ENCODE results near the gene CDH22. TPM values are rescaled to one million over a fixed set of nuclear protein-coding genes. Genes with fewer than 3 reads are reported as not detected.

Gene CDH22
- total RNA-seq, 2 experiments from 2014 or later: not detected

DNA sequence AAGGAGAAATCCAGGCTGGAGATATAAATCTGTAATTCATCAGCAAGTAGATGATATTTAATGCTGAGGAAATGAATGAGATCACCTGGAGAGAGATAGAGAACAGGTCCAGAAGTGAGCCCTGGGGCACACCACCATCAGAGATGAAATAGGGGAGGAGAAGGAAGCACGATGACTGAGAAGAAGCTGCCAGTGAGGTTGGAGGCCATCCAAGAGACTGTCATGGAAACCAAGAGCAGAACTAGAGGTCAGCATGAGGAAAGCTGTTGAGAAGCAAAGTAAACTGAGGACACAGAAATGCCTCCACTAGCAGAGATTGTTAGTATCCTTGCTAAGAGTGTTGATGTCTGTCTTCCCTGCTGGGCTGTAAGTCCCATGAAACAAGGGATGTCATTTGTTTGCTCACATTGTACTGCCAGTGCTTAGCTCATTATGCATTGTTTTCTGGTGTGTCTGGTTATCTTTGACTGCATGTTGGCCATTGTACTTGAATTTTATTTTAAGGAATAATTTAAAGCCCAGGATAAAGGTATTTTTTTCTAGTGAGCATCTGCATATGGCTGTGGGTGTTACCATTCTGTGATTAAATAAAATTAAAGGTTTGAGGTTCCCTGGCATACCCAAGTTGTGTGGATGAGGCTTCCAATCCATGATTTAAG lies 35.8 kb downstream of the CDH22 start:
- Mint-ChIP-seq H3K4me1 (no peaks in the 10 kb centered on the region), H3K27ac (no peak overlapping the region), H3K4me3 (no peak overlapping the region), H3K36me3 (no peaks in the 10 kb centered on the region), H3K9me3 (ENCODE audit: low read depth) (no peaks in the 10 kb centered on the region), H3K27me3 (peaks cover 65% of the 10 kb centered on the region)
- CTCF ChIA-PET: no interaction called here
- DNase-seq (no peak), ATAC-seq (no peak)

DNA sequence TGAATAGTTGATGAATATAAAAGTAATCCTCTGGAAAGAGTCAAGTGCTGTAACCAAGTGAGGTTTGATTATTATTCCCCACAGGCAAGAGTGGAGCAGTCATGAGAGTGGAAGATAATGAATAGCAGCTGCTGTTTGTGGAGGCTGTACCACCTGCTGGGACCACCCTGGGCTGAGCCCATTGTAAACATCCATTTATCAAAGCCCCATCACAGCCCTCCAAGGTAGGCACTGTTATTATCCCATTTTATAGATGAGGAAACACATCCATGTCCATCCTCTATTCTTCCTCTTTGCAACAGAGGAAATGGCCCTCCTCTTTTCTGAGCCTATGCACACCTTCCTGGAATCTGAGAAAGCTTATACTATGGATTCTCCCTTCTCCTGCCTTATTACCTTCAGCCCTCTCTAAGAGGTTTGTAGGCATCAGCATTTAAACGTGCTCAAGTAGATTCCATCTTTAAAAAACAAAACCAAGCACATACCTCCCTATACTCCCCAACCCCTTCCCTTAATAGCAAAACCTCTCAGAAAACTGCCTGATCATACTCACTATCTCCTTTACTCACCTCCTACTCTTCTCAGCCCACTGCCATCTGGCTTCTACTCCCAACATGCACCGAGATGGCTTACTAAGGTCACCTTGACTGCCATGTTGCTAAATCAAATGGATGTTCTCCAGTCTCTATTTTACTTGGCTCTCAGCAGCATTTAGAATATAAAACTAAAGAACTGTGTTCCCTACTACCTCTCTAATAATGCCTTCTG lies 37.1 kb downstream of the CDH22 start:
- peaks cover 59% of the 10 kb centered on the region for H3K27me3 Mint-ChIP-seq
- no peak overlapping the region for H3K4me3 Mint-ChIP-seq
- ATAC-seq (no peak), DNase-seq (no peak)
- no peaks in the 10 kb centered on the region for H3K4me1 Mint-ChIP-seq
- CTCF ChIA-PET: no interaction called here
- H3K36me3 Mint-ChIP-seq: no peaks in the 10 kb centered on the region
- H3K27ac Mint-ChIP-seq: no peak overlapping the region
- no peaks in the 10 kb centered on the region for H3K9me3 Mint-ChIP-seq (ENCODE audit: low read depth)

DNA sequence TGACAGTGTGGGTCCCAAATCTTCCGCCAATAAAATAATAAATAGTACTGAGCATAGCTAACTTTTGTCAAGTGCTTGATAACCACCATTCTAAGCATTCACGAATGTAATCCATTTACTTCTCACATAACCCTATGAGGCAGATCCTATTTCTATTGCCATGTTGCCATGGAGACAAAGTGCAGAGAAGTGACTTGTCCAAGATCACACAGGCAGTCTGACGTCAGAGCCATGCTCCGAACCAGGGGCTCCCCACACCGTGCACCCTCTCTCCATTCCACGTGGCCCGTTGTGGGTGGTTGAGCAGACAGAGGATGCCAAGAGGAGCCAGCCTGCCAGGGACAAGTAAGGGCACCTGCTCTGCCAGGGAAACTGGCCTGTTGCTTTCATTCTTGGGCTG lies 38.9 kb downstream of the CDH22 start:
- ATAC-seq (no peak), DNase-seq (no peak)
- no peaks in the 10 kb centered on the region for H3K4me1 Mint-ChIP-seq
- H3K27me3 Mint-ChIP-seq: peaks cover 49% of the 10 kb centered on the region
- no peak overlapping the region for H3K4me3 Mint-ChIP-seq
- H3K36me3 Mint-ChIP-seq: no peaks in the 10 kb centered on the region
- no peak overlapping the region for H3K27ac Mint-ChIP-seq
- H3K9me3 Mint-ChIP-seq (ENCODE audit: low read depth): no peaks in the 10 kb centered on the region
- CTCF ChIA-PET: no interaction called here

GRCh38 chr20:46268662-46269061 lies 39.6 kb downstream of the CDH22 start:
- H3K27ac Mint-ChIP-seq: no peak overlapping the region

GRCh38 chr20:46268131-46268614 lies 40.1 kb downstream of the CDH22 start:
- CTCF ChIA-PET: no interaction called here
- ATAC-seq: no peak
- Mint-ChIP-seq H3K4me1 (no peaks in the 10 kb centered on the region), H3K27ac (no peak overlapping the region), H3K9me3 (ENCODE audit: low read depth) (no peaks in the 10 kb centered on the region), H3K27me3 (peaks cover 43% of the 10 kb centered on the region), H3K4me3 (no peak overlapping the region), H3K36me3 (no peaks in the 10 kb centered on the region)
- no peak for DNase-seq

More at GRCh38 chr20:46268662-46269061, 39.6 kb downstream of the CDH22 start:
- CTCF ChIA-PET: no interaction called here
- no peaks in the 10 kb centered on the region for H3K4me1 Mint-ChIP-seq
- no peak for ATAC-seq
- H3K4me3 Mint-ChIP-seq: no peak overlapping the region
- H3K36me3 Mint-ChIP-seq: no peaks in the 10 kb centered on the region
- H3K27me3 Mint-ChIP-seq: peaks cover 47% of the 10 kb centered on the region
- H3K9me3 Mint-ChIP-seq (ENCODE audit: low read depth): no peaks in the 10 kb centered on the region
- DNase-seq: no peak

- ATAC-seq: no peak
- CTCF ChIA-PET: no interaction called here
Measured at GRCh38 chr20:46267108-46268105, 40.9 kb downstream of the CDH22 start.

GRCh38 chr20:46265539-46265938 lies 42.8 kb downstream of the CDH22 start:
- ATAC-seq (no peak), DNase-seq (no peak)
- Mint-ChIP-seq H3K9me3 (ENCODE audit: low read depth) (no peaks in the 10 kb centered on the region), H3K27me3 (peaks cover 23% of the 10 kb centered on the region), H3K4me1 (no peaks in the 10 kb centered on the region), H3K4me3 (no peak overlapping the region), H3K27ac (no peak overlapping the region), H3K36me3 (no peaks in the 10 kb centered on the region)
- CTCF ChIA-PET: no interaction called here

More at GRCh38 chr20:46267108-46268105, 40.9 kb downstream of the CDH22 start:
- DNase-seq: no peak
- Mint-ChIP-seq H3K27ac (no peak overlapping the region), H3K9me3 (ENCODE audit: low read depth) (no peaks in the 10 kb centered on the region), H3K27me3 (peaks cover 39% of the 10 kb centered on the region), H3K4me3 (no peak overlapping the region), H3K4me1 (no peaks in the 10 kb centered on the region), H3K36me3 (no peaks in the 10 kb centered on the region)

- Mint-ChIP-seq H3K4me1 (no peaks in the 10 kb centered on the region), H3K27ac (no peak overlapping the region)
Measured at GRCh38 chr20:46264391-46265266, 43.7 kb downstream of the CDH22 start.

DNA sequence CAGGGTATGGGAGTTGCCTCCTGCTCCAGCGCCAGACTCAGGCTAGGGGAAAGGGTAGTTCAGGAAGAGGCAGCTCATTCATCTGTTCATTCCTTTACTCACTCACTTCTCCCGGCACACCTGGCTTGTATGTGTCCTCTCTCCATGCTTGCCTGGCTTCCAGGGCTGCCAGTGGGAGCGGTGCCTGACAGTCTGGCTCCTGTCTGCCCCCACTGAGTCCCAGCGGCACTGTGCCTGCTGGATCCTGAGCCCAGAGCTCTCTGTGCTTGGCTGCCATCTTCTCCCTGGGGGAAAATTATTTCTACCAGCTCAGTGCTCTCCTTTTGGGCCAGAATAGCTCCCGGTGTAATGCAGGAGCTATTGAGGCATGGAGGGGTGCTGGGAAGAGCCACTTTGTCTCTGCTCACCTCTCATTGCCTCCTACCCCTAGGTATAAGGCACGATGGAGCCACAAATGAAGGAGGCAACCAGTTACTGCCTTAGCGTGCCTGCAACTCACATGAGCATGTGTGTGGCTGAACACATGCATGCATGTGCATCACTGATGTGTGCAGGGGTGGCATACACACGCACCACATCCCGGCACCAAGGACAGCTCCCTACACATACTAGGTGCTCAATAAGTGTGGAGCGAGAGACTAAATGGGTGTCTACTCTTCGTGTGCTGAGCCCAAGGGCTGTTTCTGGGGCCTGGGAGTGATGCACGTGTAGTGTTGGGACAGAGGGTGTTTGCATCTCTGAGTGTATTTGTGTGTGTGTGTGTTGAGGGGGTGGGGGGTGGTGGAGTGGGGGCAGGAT lies 46.6 kb downstream of the CDH22 start:
- CTCF ChIA-PET: no interaction called here
- no peaks in the 10 kb centered on the region for H3K4me1 Mint-ChIP-seq

More at GRCh38 chr20:46264391-46265266, 43.7 kb downstream of the CDH22 start:
- DNase-seq (no peak), ATAC-seq (no peak)
- H3K9me3 Mint-ChIP-seq (ENCODE audit: low read depth): no peaks in the 10 kb centered on the region
- peaks cover 17% of the 10 kb centered on the region for H3K27me3 Mint-ChIP-seq
- H3K4me3 Mint-ChIP-seq: no peak overlapping the region
- H3K36me3 Mint-ChIP-seq: no peaks in the 10 kb centered on the region
- CTCF ChIA-PET: no interaction called here

DNA sequence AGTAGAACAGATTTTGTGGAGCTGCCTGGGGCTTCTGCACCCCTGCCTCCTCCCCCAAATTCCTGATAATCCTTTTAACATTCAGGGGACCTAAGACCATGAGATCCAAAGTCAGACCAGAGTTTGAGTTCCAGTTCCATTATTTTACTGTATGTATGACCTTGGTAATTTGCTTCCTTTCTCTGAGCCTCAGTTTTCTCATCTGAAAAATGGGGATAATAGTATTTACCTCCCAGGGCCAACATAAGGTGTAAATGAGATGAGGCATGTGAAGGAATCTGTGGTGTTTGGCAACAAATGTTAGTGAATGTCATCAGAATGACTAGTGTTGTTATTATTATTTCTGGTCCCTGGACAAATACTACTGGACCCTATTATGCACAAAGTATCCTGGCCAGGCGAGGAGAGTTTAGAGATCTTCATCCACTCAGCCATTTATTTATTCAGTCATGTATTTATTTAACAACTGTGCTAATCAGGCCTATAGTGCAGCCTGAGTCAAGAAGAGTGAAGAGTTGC lies 47.3 kb downstream of the CDH22 start:
- peaks cover 8% of the 10 kb centered on the region for H3K27me3 Mint-ChIP-seq
- H3K4me1 Mint-ChIP-seq: no peaks in the 10 kb centered on the region
- no peaks in the 10 kb centered on the region for H3K36me3 Mint-ChIP-seq
- DNase-seq: no peak
- ATAC-seq: no peak
- H3K4me3 Mint-ChIP-seq: no peak overlapping the region
- H3K27ac Mint-ChIP-seq: no peak overlapping the region
- CTCF ChIA-PET: no interaction called here
- H3K9me3 Mint-ChIP-seq (ENCODE audit: low read depth): no peaks in the 10 kb centered on the region

More for the DNA sequence above, 46.6 kb downstream of the CDH22 start:
- H3K27ac Mint-ChIP-seq: no peak overlapping the region
- no peaks in the 10 kb centered on the region for H3K36me3 Mint-ChIP-seq
- H3K4me3 Mint-ChIP-seq: no peak overlapping the region
- H3K9me3 Mint-ChIP-seq (ENCODE audit: low read depth): no peaks in the 10 kb centered on the region
- peaks cover 9% of the 10 kb centered on the region for H3K27me3 Mint-ChIP-seq
- DNase-seq (no peak), ATAC-seq (no peak)

- Mint-ChIP-seq H3K9me3 (ENCODE audit: low read depth) (no peaks in the 10 kb centered on the region), H3K36me3 (no peaks in the 10 kb centered on the region), H3K27ac (no peak overlapping the region), H3K4me1 (no peaks in the 10 kb centered on the region), H3K27me3 (peaks cover 8% of the 10 kb centered on the region), H3K4me3 (no peak overlapping the region)
- ATAC-seq (no peak), DNase-seq (no peak)
- CTCF ChIA-PET: no interaction called here
Measured at GRCh38 chr20:46260480-46260879, 47.8 kb downstream of the CDH22 start.

Measured in activated CD8-positive, alpha-beta memory T cell treated with anti-CD3 and anti-CD28 coated beads, Interleukin-2, amount 10 ng/mL, durations not matched to agents 7 days and 5 days (primary cell).